Hepatic stellate cell (primary cell): ENCODE data around the gene INPP5A.
"Not testable (repeated sequence)": the region's sequence is repeated elsewhere in the genome, so short reads cannot be mapped to it uniquely, and the experiment has no call there.

Experiments used
- DNase-seq: peaks from one replicate; pipeline ENCODE4 v3.0.0; 2011; ENCODE audit warnings: low spot score

The INPP5A gene

GRCh38 chr10:132763545-132763944 is 226.0 kb downstream of the INPP5A start:
- no peak for DNase-seq

GRCh38 chr10:132764108-132764507 is 226.5 kb downstream of the INPP5A start:
- DNase-seq = no peak

GRCh38 chr10:132765435-132765834 is 227.8 kb downstream of the INPP5A start:
- DNase-seq = no peak

- no peak for DNase-seq
Measured at GRCh38 chr10:132766291-132766690, 228.7 kb downstream of the INPP5A start.

GRCh38 chr10:132768346-132769248 is 231.0 kb downstream of the INPP5A start:
- no peak for DNase-seq

- DNase-seq = no peak
Measured at GRCh38 chr10:132770061-132771021, 232.8 kb downstream of the INPP5A start.

GRCh38 chr10:132772816-132773215 is 235.2 kb downstream of the INPP5A start:
- DNase-seq = not testable (repeated sequence)

GRCh38 chr10:132774181-132774901 is 236.8 kb downstream of the INPP5A start:
- DNase-seq = no peak

- DNase-seq = no peak
Measured at GRCh38 chr10:132774902-132775863, 237.6 kb downstream of the INPP5A start.

- no peak for DNase-seq
Measured at GRCh38 chr10:132776186-132776585, 238.6 kb downstream of the INPP5A start.

GRCh38 chr10:132776821-132777220 is 239.2 kb downstream of the INPP5A start:
- DNase-seq = no peak

- DNase-seq = no peak
Measured at GRCh38 chr10:132777441-132777840, 239.9 kb downstream of the INPP5A start.

GRCh38 chr10:132779549-132780294 is 242.1 kb downstream of the INPP5A start:
- DNase-seq = no peak

GRCh38 chr10:132780356-132780755 is 242.8 kb downstream of the INPP5A start:
- no peak for DNase-seq

GRCh38 chr10:132781556-132781955 is 244.0 kb downstream of the INPP5A start:
- DNase-seq = no peak

GRCh38 chr10:132783165-132783939 is 245.8 kb downstream of the INPP5A start:
- DNase-seq = no peak

GRCh38 chr10:132783940-132784865 is 246.6 kb downstream of the INPP5A start:
- DNase-seq = no peak
